GM20000 (cell line): Measurements from ENCODE around the gene RBM15.

ENCODE experiments used
- DNase-seq: peaks from one replicate; pipeline ENCODE4 v3.0.0; 2012; ENCODE audit warnings: low spot score
- TF ChIP-seq, protein P1 (sequence below): IDR thresholded peaks from 2 replicates; pipeline ENCODE4 v1.5.1; 2012; ENCODE audit warnings: mild to moderate bottlenecking, control low read depth; ENCODE audit errors: extremely low read depth, missing control alignments

Gene RBM15

DNA sequence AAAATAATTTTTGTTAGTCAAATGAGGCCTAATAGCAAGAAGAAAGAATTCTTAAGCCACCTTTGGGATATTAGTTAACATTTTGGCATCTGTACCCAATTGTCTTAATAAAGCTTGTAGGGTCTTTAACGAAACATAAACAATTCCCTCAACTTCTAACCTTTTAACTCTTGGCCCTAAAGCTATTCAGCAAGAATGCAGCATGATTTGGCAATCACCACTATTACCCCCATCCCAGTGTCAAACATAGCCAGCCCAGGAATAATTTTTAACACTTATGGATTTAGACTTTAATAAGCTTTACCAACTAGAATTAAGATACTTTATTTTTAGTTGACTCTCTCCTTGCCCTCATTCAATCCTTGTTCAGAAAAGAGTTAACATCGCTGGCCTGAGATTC is 54.1 kb downstream of the RBM15 start:
- DNase-seq = no peak
- TF ChIP-seq, protein P1, sequence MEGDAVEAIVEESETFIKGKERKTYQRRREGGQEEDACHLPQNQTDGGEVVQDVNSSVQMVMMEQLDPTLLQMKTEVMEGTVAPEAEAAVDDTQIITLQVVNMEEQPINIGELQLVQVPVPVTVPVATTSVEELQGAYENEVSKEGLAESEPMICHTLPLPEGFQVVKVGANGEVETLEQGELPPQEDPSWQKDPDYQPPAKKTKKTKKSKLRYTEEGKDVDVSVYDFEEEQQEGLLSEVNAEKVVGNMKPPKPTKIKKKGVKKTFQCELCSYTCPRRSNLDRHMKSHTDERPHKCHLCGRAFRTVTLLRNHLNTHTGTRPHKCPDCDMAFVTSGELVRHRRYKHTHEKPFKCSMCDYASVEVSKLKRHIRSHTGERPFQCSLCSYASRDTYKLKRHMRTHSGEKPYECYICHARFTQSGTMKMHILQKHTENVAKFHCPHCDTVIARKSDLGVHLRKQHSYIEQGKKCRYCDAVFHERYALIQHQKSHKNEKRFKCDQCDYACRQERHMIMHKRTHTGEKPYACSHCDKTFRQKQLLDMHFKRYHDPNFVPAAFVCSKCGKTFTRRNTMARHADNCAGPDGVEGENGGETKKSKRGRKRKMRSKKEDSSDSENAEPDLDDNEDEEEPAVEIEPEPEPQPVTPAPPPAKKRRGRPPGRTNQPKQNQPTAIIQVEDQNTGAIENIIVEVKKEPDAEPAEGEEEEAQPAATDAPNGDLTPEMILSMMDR = no peak

DNA sequence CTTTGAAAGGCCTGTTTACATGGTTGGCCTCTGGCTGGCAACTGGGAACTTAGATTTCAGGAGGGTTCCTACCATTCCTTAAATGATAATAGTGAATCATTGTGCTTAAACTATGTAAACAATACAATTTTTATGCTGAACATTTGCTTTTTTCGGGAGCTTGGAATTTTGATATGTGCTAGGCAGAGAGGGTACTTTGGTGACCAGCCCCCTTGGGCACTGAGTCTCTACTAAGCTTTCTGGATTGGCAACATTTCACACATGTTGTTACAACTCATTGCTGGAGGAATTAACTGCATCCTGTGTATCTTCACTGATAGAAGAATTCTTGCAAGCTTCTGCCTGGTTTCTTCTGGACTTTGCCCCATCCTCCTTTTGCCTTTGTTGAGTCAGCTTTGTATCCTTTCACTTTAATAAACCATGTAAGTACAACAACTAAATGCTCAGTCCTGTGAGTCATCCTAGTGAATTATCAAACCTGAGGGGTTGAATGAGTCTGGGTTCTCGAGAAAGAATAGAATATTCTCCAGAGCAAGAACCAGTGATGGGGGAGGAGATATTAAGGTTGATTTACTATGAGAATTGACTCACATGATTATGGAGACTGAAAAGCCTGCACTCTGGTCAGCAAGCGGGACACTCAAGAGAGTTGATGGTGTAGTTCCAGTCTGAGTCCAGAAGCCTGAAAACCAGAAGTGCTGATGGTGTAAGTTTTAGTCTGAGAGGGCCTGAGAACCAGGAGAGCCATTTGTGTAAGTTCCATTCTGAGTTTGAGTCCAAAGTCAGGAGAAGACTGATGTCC is 54.7 kb downstream of the RBM15 start:
- DNase-seq = no peak
- TF ChIP-seq, protein P1 = no peak

DNA sequence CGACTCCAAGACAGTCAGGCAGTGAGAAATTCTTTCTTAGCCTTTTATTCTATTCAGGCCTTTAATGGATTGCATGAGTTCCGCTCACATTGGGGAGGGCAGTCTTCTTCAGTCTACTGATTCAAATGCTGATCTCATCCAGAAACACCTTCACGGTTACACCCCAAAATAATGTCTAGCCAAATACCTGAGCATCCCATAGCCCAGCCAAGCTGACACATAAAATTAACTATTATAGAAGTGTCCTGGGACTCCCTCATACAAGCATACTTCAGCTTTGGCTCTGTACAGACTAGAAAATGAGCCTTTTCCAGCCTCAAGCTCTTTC is 55.3 kb downstream of the RBM15 start:
- TF ChIP-seq, protein P1 = no peak

More for the DNA sequence above, 55.3 kb downstream of the RBM15 start:
- DNase-seq = no peak
